ENCODE results near the gene MYO9B. TPM values are rescaled to one million over a fixed set of nuclear protein-coding genes. Genes with fewer than 3 reads are reported as not detected.

MYO9B gene
- total RNA-seq, 1 experiment from 2014 or later: 58.6 TPM

- Histone ChIP-seq H2BK120ac (ENCODE audit: low read depth, low read length, poor library complexity, severe bottlenecking) (no peak overlapping the region), H3K9me3 (ENCODE audit: control insufficient read depth, low read depth, low read length) (no peaks in the 10 kb centered on the region), H2AFZ (ENCODE audit: low read length) (no peak overlapping the region), H3K27ac (ENCODE audit: insufficient read length, low read depth, low read length) (no peak overlapping the region), H3K4ac (ENCODE audit: low read depth, low read length) (no peak overlapping the region), H3K23ac (ENCODE audit: insufficient read length, low read depth, low read length) (no peak overlapping the region), H3K4me1 (ENCODE audit: insufficient read depth, low read length) (peaks cover 4% of the 10 kb centered on the region; the same call in 1 of the 2 replicates), H4K91ac (ENCODE audit: insufficient read length, low read depth, low read length) (no peak overlapping the region), H3K27me3 (ENCODE audit: insufficient read depth, low read length) (no peaks in the 10 kb centered on the region), H4K5ac (ENCODE audit: insufficient read length, low read depth, low read length) (no peak overlapping the region), H3K4me2 (ENCODE audit: insufficient read depth, insufficient read length, low read length) (peak overlapping the region; percentile 63), H4K20me1 (ENCODE audit: control insufficient read depth, insufficient read depth, insufficient read length) (no peaks in the 10 kb centered on the region), H3K23me2 (ENCODE audit: insufficient read length, low read depth, low read length, poor library complexity, severe bottlenecking) (peaks cover 17% of the 10 kb centered on the region), H3K9ac (ENCODE audit: extremely low read depth, insufficient read length, low read length) (peak overlapping the region; percentile 6), H3K14ac (ENCODE audit: insufficient read depth, low read length) (peak overlapping the region; percentile 3), H3K79me2 (ENCODE audit: insufficient read depth, low read length) (peaks cover 26% of the 10 kb centered on the region; the same call in 1 of the 2 replicates), H3K18ac (ENCODE audit: insufficient read length, low read depth, low read length) (no peak overlapping the region), H2BK15ac (ENCODE audit: low read depth, low read length) (no peak overlapping the region), H2BK5ac (ENCODE audit: insufficient read length, low read length) (no peak overlapping the region), H4K8ac (replicated peaks; ENCODE audit: insufficient read length, low read depth, low read length) (no peak overlapping the region), H3K56ac (ENCODE audit: insufficient read length, low read depth, low read length) (no peak overlapping the region), H3T11ph (ENCODE audit: low read length) (no peak overlapping the region), H3K79me1 (ENCODE audit: insufficient read depth, low read depth, low read length, poor library complexity, severe bottlenecking) (peaks cover 3% of the 10 kb centered on the region), H2BK12ac (ENCODE audit: insufficient read length, low read depth, low read length) (no peak overlapping the region), H2AK5ac (ENCODE audit: insufficient read length, low read length) (no peak overlapping the region), H2BK20ac (ENCODE audit: low read depth, low read length, poor library complexity, severe bottlenecking) (no peak overlapping the region)
- H3K4me3 Mint-ChIP-seq: peak overlapping the region; percentile 91 to 95
- H3K9me3 Mint-ChIP-seq: peaks cover 0 to 3% of the 10 kb centered on the region in 2 experiments; a peak in 1 of 5 replicates
- H3K36me3 Mint-ChIP-seq (ENCODE audit: insufficient read depth in 1 of 3, low read depth in 3 of 3): peaks cover 2 to 28% (median 23%) of the 10 kb centered on the region in 3 experiments
- H3K4me1 Mint-ChIP-seq: peaks cover 35 to 41% of the 10 kb centered on the region in 2 experiments
- TF ChIP-seq CTCF (conservative IDR thresholded peaks at IDR 0.05): no peak
- no CpG with 5 or more reads among the region's 8 CpGs for WGBS (ENCODE audit: extremely low coverage, insufficient read length, low lambda C conversion rate)
- H3K27ac Mint-ChIP-seq: peak overlapping the region; percentile 22 to 97 (median 81); a peak in 3 of 7 replicates
- H3K27me3 Mint-ChIP-seq (ENCODE audit: low read depth): peaks cover 2% of the 10 kb centered on the region; the same call in 1 of the 2 replicates
- no peak for DNase-seq
Measured at GRCh38 chr19:17243211-17243829, 167.7 kb downstream of the MYO9B start.
